Vein endothelial cell (primary cell): ENCODE measurements around the gene MARK2. TPM values are rescaled to one million over a fixed set of nuclear protein-coding genes. Genes with fewer than 3 reads are reported as not detected.

Experiments
- small RNA-seq: library from RNA; depleted of rRNA; stranded (forward); fragments of <200 nt; gene quantifications from one replicate; pipeline ENCODE3, GENCODE V24; 2012
- total RNA-seq: library from RNA; depleted of rRNA; stranded (reverse); fragments of >200 nt; gene quantifications from 2 replicates; pipeline ENCODE4 v1.2.3, GENCODE V29; 2012

Gene MARK2
- total RNA-seq: 23.2 and 25.9 TPM in 2 replicates

DNA sequence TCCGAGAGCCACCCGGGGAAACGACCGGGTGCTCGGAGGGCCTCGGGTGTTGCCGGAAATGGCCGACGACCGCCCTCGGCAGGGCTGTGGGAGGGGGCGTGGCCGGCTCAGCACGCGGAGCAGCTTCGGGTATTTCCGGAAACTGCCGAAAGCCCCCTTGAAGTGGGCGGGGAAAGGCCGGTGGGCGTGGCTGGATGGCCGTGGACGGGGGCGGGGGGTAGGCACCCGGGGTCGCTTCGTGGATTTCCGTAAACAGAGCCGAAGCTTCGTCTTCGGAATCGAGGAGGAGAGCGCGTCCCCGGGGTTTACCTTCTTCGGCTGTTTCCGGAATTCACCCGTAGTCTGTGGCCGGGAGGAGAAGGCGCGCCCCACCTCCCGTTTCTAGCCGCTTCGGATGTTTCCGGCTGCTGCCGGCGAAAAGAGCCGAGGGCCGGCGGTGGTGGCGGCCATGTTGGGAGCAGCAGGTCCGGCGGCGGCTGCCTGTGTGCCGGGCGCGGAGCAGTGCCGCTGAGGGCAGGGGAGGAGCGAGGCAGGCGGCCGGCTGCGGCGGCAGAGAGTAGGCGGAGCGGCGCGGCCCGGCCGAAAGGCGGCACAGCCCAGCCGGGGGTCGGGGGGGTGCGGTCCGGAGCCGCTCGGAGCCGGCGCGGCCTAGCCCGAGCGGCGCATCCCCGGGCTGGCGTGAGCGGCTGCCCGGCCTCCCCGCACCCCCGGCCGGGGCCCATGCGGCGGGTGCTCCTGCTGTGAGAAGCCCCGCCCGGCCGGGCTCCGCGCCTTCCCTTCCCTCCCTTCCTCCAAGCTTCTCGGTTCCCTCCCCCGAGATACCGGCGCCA is at the start of gene MARK2:
MARK2 (plus strand) TSS at position 433 of the 830 bp plus-strand sequence; CDS start at position 830, 397 bp downstream.

GRCh38 chr11:63813035-63813562 is 25.8 kb upstream of the MARK2 start, which contains the start of gene SPINDOC:
Gene SPINDOC (plus strand): TSS chr11:63813456. CDS start chr11:63813687, 231 bp downstream.

GRCh38 chr11:63916837-63917691 is 78.2 kb downstream of the MARK2 start, which contains the start of gene RCOR2:
Gene RCOR2 (minus strand): TSS chr11:63917164. CDS start chr11:63916456, 708 bp downstream.

DNA sequence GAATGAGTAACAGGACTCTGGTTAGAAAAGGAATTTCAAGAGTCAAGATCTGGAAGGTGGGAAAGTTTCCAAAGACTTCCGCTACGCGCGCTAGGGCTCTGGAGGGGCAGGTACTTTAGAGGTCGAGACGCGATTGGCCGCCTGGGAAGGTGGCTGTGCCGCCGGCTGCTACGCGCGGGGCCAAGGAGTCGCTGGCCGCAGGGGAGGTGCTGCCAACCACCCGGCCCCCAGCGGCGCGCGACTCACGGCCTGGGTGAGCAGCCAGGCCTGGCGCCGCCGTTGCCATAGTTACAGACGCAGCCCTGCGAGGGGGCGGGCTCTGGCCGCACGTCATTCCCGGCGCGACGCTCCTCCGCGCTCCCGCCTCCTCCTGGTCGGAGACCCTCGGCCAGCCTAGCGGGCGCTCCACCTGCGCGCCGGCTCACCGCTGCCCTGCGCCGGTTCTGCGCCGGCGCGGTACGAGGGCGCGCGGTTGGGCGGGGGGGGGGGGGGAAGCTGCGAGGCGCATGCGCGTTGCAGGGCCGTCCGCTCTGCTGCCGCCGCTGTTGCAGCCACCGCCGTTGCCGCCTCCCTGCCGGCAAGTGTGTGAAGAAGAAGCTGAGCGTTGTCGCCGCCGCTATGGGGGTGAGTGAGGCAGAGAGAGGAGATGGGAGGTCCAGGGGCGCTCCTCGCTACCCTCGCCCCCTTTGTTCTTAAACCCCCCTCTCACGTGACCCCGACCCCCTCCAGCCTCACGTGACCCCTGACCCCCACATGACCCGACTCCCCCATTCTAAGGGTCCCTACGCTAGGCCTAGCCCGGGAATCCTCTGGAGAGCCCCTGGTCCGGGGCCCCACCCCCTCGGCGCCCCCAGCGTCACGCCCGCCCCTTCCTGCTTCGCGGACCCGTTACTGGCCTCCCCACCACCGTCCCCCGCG is 99.8 kb downstream of the MARK2 start, which contains the start of gene NAA40:
NAA40 (plus strand) TSS at position 524 of the 918 bp plus-strand sequence; CDS start at position 619, 95 bp downstream.

Small RNAs within 50 kb of the gene (small RNA-seq; reads per million reads assigned to genes)
- gene AP006289.1: not detected
- gene RN7SL596P: not detected
- not detected for gene RNU6-1306P

Other genes with a start within 250 kb of the MARK2 start
- gene PLAAT3, start 224.7 kb upstream of the MARK2 start, total RNA-seq: 26.1 and 43.1 TPM in 2 replicates
- gene ATL3, start 167.7 kb upstream of the MARK2 start, total RNA-seq: 143 and 174 TPM in 2 replicates
- 87.1 and 102 TPM in 2 replicates for gene RTN3, start 157.6 kb upstream of the MARK2 start, total RNA-seq
- gene ZFTA, start 70.3 kb upstream of the MARK2 start, total RNA-seq: 24.7 and 25.2 TPM in 2 replicates
- 27.4 and 28.8 TPM in 2 replicates for gene SPINDOC, start 25.7 kb upstream of the MARK2 start, total RNA-seq
- gene RCOR2, start 78.1 kb downstream of the MARK2 start, total RNA-seq: 0.29 and 0.98 TPM in 2 replicates
- gene NAA40, start 99.9 kb downstream of the MARK2 start, total RNA-seq: 22.9 and 26.5 TPM in 2 replicates
- gene COX8A, start 135.5 kb downstream of the MARK2 start, total RNA-seq: 226 and 245 TPM in 2 replicates
- 54.1 and 64.0 TPM in 2 replicates for gene OTUB1, start 147.3 kb downstream of the MARK2 start, total RNA-seq
- not detected in 2 replicates for gene FLRT1, start 196.8 kb downstream of the MARK2 start, total RNA-seq